ENCODE data around the gene ETV6. TPM values are rescaled to one million over a fixed set of nuclear protein-coding genes. Genes with fewer than 3 reads are reported as not detected.
A peak's percentile ranks its signal among the peaks of the same experiment; 100 is the strongest.
"Not testable (repeated sequence)": the region's sequence is repeated elsewhere in the genome, so short reads cannot be mapped to it uniquely, and the experiment has no call there.

ETV6 gene
- total RNA-seq, 2 experiments from 2014 or later = 53.7 to 54.9 TPM

DNA sequence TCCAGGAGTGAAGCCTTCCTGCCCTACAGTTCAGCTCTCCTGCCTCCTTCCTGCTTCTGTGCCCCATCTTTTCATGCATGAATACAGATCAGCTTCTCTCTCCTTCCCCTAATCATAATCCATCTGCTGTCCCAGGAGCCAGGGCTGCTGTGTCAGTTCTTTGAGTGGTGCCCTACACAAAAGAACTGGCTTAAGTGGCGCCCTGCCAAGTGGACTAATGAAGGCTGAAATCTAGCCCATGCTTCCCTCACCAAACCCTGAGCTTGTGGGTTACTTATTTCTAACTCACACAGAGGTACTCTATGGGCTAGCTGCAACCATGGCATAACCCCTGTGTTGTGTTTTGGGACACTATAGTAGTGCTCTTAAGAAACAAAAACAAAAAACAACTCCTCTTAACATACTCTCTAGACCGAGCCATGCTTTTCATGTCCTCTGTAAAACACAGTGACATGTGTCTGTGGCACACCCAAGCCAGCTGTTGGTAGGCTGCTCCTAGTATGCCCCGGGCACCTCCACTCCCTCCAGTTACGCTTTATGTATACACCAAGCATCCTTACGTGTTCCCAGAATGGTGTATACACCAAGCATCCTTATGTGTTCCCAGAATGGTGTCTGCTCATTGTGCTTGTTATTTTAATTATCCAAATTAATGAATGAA, 19.3 kb upstream of the ETV6 start:
- DNase-seq = no peak
- Mint-ChIP-seq H3K36me3 (ENCODE audit: low read depth) (no peaks in the 10 kb centered on the region), H3K27me3 (peaks cover 5% of the 10 kb centered on the region), H3K4me3 (no peak overlapping the region), H3K9me3 (no peaks in the 10 kb centered on the region), H3K4me1 (no peaks in the 10 kb centered on the region), H3K27ac (no peak overlapping the region)
- CTCF ChIA-PET = no interaction called here
- POLR2A ChIA-PET = no interaction called here

GRCh38 chr12:11631288-11631687, 18.2 kb upstream of the ETV6 start:
- H3K36me3 Mint-ChIP-seq (ENCODE audit: low read depth) = no peaks in the 10 kb centered on the region
- H3K9me3 Mint-ChIP-seq = peaks cover 3% of the 10 kb centered on the region
- H3K4me1 Mint-ChIP-seq = no peaks in the 10 kb centered on the region
- no peak overlapping the region for H3K4me3 Mint-ChIP-seq
- peaks cover 2% of the 10 kb centered on the region for H3K27me3 Mint-ChIP-seq
- no peak for DNase-seq
- CTCF ChIA-PET = no interaction called here
- POLR2A ChIA-PET = interaction anchor here (1.4 kb wide), 1 partner anchor 18 kb away, joined by 7 read pairs; the partner anchor contains the start of gene ETV6
- H3K27ac Mint-ChIP-seq = no peak overlapping the region

DNA sequence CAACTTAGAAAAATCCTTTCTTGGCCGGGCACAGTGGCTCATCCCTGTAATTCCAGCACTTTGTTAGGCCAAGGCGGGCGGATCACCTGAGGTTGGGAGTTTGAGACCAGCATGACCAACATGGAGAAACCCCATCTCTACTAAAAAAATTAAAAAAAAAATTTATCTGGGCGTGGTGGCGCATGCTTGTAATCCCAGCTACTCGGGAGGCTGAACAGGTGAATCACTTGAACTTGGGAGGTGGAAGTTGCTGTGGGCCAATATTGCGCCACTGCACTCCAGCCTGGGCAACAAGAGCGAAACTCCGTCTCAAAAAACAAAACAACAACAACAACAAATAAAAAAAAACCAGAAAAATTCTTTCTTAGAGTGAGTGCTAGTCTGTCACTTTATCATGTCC, 17.6 kb upstream of the ETV6 start:
- not testable (repeated sequence) for H3K36me3 Mint-ChIP-seq (ENCODE audit: low read depth); H3K4me3 Mint-ChIP-seq
- POLR2A ChIA-PET = interaction anchor here (1.4 kb wide), 1 partner anchor 17 kb away, joined by 7 read pairs; the partner anchor contains the start of gene ETV6

GRCh38 chr12:11633968-11634367, 15.5 kb upstream of the ETV6 start:
- no peak overlapping the region for H3K4me3 Mint-ChIP-seq
- peaks cover 2% of the 10 kb centered on the region for H3K27me3 Mint-ChIP-seq
- H3K4me1 Mint-ChIP-seq = no peaks in the 10 kb centered on the region
- DNase-seq = no peak
- no peak overlapping the region for H3K27ac Mint-ChIP-seq
- H3K9me3 Mint-ChIP-seq = peaks cover 7% of the 10 kb centered on the region
- H3K36me3 Mint-ChIP-seq (ENCODE audit: low read depth) = no peaks in the 10 kb centered on the region
- CTCF ChIA-PET = no interaction called here
- POLR2A ChIA-PET = no interaction called here

More for the DNA sequence above, 17.6 kb upstream of the ETV6 start:
- CTCF ChIA-PET, DNase-seq, H3K9me3 Mint-ChIP-seq, H3K27me3 Mint-ChIP-seq, H3K27ac Mint-ChIP-seq, H3K4me1 Mint-ChIP-seq: not testable (repeated sequence)

DNA sequence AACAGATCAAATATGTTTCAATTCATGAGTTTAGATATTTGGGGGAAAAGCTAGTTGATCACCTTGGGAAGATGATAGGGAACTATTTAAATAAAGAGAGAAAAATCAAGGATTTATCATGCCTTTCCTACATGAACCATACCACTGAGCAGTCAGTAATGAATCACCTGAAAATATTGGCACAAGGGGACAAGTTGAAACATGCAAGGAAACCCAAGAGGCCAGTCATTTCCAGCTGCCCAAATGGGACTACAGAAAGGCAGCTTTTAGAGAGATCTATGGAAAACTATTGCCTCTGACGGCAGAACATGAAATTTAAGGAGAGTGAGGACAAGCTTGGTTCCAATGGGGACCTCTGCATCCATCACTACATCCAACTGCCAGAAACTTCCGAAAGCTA, 14.1 kb upstream of the ETV6 start:
- Mint-ChIP-seq H3K27ac (no peak overlapping the region), H3K4me3 (no peak overlapping the region), H3K9me3 (peaks cover 11% of the 10 kb centered on the region), H3K4me1 (no peaks in the 10 kb centered on the region), H3K27me3 (peaks cover 2% of the 10 kb centered on the region), H3K36me3 (ENCODE audit: low read depth) (no peaks in the 10 kb centered on the region)
- ChIA-PET POLR2A (no interaction called here), CTCF (no interaction called here)
- DNase-seq = no peak

- POLR2A ChIA-PET = no interaction called here
- no peaks in the 10 kb centered on the region for H3K36me3 Mint-ChIP-seq (ENCODE audit: low read depth)
- CTCF ChIA-PET = no interaction called here
Measured at GRCh38 chr12:11638315-11638916, 11.1 kb upstream of the ETV6 start.

DNA sequence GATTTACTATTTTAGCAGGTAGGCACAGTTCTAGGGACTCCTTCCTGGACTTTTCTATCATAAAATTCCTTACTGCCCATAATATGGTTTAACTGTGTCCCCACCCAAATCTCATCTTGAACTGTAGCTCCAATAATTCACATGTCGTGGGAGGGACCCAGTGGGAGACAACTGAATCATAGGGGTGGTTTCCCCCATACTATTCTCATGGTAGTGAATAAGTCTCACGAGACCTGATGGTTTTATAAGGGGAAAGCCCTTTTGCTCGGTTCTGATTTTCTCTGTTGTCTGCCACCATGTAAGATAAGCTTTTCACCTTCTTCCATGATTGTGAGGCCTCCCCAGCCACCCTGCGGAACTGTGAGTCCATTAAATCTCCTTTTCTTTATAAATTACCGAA, 10.0 kb upstream of the ETV6 start:
- H3K27me3 Mint-ChIP-seq = no peaks in the 10 kb centered on the region
- no peak for DNase-seq
- no peak overlapping the region for H3K4me3 Mint-ChIP-seq
- ChIA-PET CTCF (no interaction called here), POLR2A (no interaction called here)
- peaks cover 11% of the 10 kb centered on the region for H3K9me3 Mint-ChIP-seq
- H3K36me3 Mint-ChIP-seq (ENCODE audit: low read depth) = no peaks in the 10 kb centered on the region
- no peaks in the 10 kb centered on the region for H3K4me1 Mint-ChIP-seq
- no peak overlapping the region for H3K27ac Mint-ChIP-seq

More at GRCh38 chr12:11638315-11638916, 11.1 kb upstream of the ETV6 start:
- DNase-seq = no peak
- H3K9me3 Mint-ChIP-seq = peaks cover 11% of the 10 kb centered on the region
- H3K4me3 Mint-ChIP-seq = no peak overlapping the region
- peaks cover 2% of the 10 kb centered on the region for H3K27me3 Mint-ChIP-seq
- no peak overlapping the region for H3K27ac Mint-ChIP-seq
- H3K4me1 Mint-ChIP-seq = no peaks in the 10 kb centered on the region

- no peaks in the 10 kb centered on the region for H3K27me3 Mint-ChIP-seq
- CTCF ChIA-PET = interaction anchor here (0.8 kb wide), 1 partner anchor 11 kb away, joined by 3 read pairs; no protein-coding TSS in a partner anchor
Measured at GRCh38 chr12:11641522-11641921, 8.0 kb upstream of the ETV6 start.

DNA sequence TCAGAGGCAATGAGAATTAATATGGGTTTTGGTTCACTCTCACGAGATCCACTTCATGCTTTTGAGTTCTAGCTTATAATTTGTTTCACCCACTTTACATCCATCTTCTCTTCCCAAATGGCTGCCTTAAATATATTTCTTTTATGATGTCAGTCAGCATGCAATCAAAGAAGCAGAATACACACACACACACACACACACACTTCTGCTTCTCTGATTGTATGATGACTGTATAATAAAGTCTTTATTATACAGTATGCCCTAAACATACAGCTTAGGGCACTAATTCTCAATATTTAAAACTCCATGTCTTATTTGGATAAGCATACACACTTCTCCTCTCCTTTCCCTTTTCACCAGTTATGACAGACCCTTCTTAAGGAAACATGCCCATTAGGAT, 6.7 kb upstream of the ETV6 start:
- POLR2A ChIA-PET = interaction anchor here (0.6 kb wide), 1 partner anchor 170 kb away, joined by 3 read pairs; no protein-coding TSS in a partner anchor
- Mint-ChIP-seq H3K36me3 (ENCODE audit: low read depth) (no peaks in the 10 kb centered on the region), H3K4me3 (no peak overlapping the region), H3K27ac (no peak overlapping the region), H3K9me3 (peaks cover 4% of the 10 kb centered on the region), H3K4me1 (no peaks in the 10 kb centered on the region), H3K27me3 (no peaks in the 10 kb centered on the region)
- CTCF ChIA-PET = no interaction called here
- DNase-seq = no peak

More at GRCh38 chr12:11641522-11641921, 8.0 kb upstream of the ETV6 start:
- Mint-ChIP-seq H3K27ac (no peak overlapping the region), H3K4me3 (no peak overlapping the region), H3K9me3 (peaks cover 6% of the 10 kb centered on the region), H3K4me1 (no peaks in the 10 kb centered on the region), H3K36me3 (ENCODE audit: low read depth) (no peaks in the 10 kb centered on the region)
- POLR2A ChIA-PET = no interaction called here
- no peak for DNase-seq

DNA sequence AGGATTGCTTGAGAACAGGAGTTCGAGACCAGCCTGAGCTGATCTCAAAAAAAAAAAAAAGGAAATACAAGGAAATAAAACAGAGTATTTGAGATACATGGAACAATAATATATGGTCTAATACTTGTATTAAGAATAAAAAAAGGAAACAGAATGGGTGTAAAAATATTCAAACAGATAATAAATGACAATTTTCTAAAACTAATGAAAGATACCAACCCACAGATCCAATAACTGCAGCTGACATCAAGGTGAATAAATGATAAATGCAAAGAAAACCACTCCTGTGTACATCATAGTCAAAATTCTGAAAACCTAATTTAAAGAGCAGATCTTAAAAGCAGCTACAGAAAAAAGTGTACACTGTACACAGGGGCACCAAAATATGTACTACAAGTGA, 4.1 kb upstream of the ETV6 start:
- Mint-ChIP-seq H3K4me1 (peaks cover 6% of the 10 kb centered on the region), H3K27me3 (no peaks in the 10 kb centered on the region), H3K27ac (no peak overlapping the region), H3K9me3 (no peaks in the 10 kb centered on the region), H3K36me3 (ENCODE audit: low read depth) (peaks cover 4% of the 10 kb centered on the region), H3K4me3 (no peak overlapping the region)
- no peak for DNase-seq
- POLR2A ChIA-PET = no interaction called here
- CTCF ChIA-PET = no interaction called here

GRCh38 chr12:11648514-11649412, 711 bp upstream of the ETV6 start:
- peaks cover 25% of the 10 kb centered on the region for H3K4me1 Mint-ChIP-seq
- no peaks in the 10 kb centered on the region for H3K27me3 Mint-ChIP-seq
- H3K9me3 Mint-ChIP-seq = no peaks in the 10 kb centered on the region
- peaks cover 13% of the 10 kb centered on the region for H3K36me3 Mint-ChIP-seq (ENCODE audit: low read depth)
- peak overlapping the region; percentile 95 for H3K27ac Mint-ChIP-seq
- DNase-seq = peak; percentile 66
- CTCF ChIA-PET = interaction anchor here (2.1 kb wide), 1 partner anchor 360 kb away, joined by 16 read pairs; no protein-coding TSS in a partner anchor
- POLR2A ChIA-PET = interaction anchor here (0.6 to 3.3 kb wide), 15 partner anchors 17 to 1094 kb away, joined by 3 to 64 read pairs (median 10); partner anchors contain the start of genes BCL2L14, BORCS5 and SMIM10L1
- peak overlapping the region; percentile 95 for H3K4me3 Mint-ChIP-seq

DNA sequence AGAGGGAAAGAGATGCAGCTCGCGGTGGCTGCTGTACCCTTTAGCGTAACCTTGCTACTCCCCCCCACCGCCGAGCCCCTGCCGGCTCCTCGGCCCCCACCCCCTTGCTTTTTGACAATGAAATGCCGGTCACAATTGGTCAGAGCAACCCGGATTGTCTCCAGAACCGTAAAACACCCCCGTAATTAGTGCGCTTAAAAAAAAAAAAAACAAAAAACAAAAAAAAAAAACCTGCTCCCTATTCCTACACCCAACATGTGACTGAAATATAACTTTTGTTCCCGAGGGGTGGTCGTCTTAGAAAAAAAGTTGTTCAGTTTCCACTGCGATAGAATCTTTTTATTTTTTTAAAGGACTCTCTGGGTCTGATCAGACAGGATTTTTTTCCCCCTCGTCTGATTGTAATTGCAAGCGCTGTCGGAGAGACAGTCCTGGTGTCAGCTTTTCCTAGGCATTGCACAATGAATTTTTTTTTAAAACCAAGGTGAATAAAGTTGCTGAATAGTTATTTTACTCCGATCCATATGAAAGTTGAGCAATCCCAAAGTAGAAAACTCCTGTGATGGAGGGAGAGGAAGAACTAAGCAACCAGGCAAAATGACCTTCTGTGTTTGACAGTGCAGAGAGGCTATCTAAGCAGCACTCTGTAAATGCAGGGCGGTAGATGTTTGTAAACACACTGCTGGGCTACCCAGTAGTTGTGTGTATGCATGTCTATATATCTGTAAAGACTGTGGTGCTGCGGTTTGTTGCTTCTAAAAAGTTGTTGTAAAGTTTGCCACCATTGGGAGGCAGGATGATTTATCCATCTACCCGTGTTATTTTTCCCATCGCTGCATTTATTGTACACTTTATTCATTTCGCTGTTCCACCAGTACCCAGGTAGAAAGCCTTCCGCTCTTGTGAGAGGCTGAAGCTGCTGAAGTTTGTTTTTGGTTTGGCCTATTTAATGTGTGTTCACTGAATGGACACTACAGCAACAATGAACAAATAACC, 1.1 kb downstream of the ETV6 start:
- Mint-ChIP-seq H3K4me3 (peak overlapping the region; percentile 87), H3K36me3 (ENCODE audit: low read depth) (peaks cover 13% of the 10 kb centered on the region), H3K9me3 (no peaks in the 10 kb centered on the region), H3K4me1 (peaks cover 39% of the 10 kb centered on the region), H3K27ac (peak overlapping the region; percentile 96), H3K27me3 (no peaks in the 10 kb centered on the region)
- DNase-seq = peak; percentile 43
- ChIA-PET POLR2A (interaction anchor here (1.0 to 3.3 kb wide), 20 partner anchors 13 to 1068 kb away, joined by 3 to 64 read pairs (median 5); partner anchors contain the start of genes BCL2L14, BORCS5 and SMIM10L1), CTCF (interaction anchor here (1.1 to 2.1 kb wide), 3 partner anchors 358 to 383 kb away, joined by 4 to 16 read pairs (median 5); no protein-coding TSS in a partner anchor)
